ENCODE results near the gene TEC. TPM values are rescaled to one million over a fixed set of nuclear protein-coding genes. Genes with fewer than 3 reads are reported as not detected.

Gene TEC
- total and polyA plus RNA-seq, 9 donors, result 0.43 to 4.0 (median 1.4) TPM

- H3K27ac ChIP-seq, result no peak overlapping the region
- no peak for TF ChIP-seq POLR2A (IDR thresholded peaks at IDR 0.05)
- no peak for TF ChIP-seq EP300 (IDR thresholded peaks at IDR 0.05)
- TF ChIP-seq, protein P1, sequence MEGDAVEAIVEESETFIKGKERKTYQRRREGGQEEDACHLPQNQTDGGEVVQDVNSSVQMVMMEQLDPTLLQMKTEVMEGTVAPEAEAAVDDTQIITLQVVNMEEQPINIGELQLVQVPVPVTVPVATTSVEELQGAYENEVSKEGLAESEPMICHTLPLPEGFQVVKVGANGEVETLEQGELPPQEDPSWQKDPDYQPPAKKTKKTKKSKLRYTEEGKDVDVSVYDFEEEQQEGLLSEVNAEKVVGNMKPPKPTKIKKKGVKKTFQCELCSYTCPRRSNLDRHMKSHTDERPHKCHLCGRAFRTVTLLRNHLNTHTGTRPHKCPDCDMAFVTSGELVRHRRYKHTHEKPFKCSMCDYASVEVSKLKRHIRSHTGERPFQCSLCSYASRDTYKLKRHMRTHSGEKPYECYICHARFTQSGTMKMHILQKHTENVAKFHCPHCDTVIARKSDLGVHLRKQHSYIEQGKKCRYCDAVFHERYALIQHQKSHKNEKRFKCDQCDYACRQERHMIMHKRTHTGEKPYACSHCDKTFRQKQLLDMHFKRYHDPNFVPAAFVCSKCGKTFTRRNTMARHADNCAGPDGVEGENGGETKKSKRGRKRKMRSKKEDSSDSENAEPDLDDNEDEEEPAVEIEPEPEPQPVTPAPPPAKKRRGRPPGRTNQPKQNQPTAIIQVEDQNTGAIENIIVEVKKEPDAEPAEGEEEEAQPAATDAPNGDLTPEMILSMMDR (IDR thresholded peaks at IDR 0.05), result no peak
- H3K4me3 ChIP-seq, result no peak overlapping the region
- no peaks in the 10 kb centered on the region for H3K36me3 ChIP-seq
- no peak for DNase-seq
- H3K27me3 ChIP-seq, result no peaks in the 10 kb centered on the region
- intact Hi-C loops (cut with DNase I), result no loop called here
- no peaks in the 10 kb centered on the region for H3K9me3 ChIP-seq
- WGBS, 3 donors, result 78 to 84% (median 78%) methylated on average over 4 of the region's 4 CpGs
- no peaks in the 10 kb centered on the region for H3K4me1 ChIP-seq (ENCODE audit: insufficient read depth)
Observed at GRCh38 chr4:48178931-48179330, 90.7 kb downstream of the TEC start.

- Histone ChIP-seq H3K27ac (no peak overlapping the region), H3K4me1 (ENCODE audit: insufficient read depth) (no peaks in the 10 kb centered on the region), H3K27me3 (no peaks in the 10 kb centered on the region), H3K9me3 (no peaks in the 10 kb centered on the region), H3K36me3 (no peaks in the 10 kb centered on the region), H3K4me3 (no peak overlapping the region)
- DNase-seq, result no peak
- TF ChIP-seq EP300 (IDR thresholded peaks at IDR 0.05) (no peak), POLR2A (IDR thresholded peaks at IDR 0.05) (no peak)
- TF ChIP-seq, protein P1 (IDR thresholded peaks at IDR 0.05), result no peak
- intact Hi-C loops (cut with DNase I), result no loop called here
Observed at GRCh38 chr4:48175806-48176205, 93.8 kb downstream of the TEC start.

DNA sequence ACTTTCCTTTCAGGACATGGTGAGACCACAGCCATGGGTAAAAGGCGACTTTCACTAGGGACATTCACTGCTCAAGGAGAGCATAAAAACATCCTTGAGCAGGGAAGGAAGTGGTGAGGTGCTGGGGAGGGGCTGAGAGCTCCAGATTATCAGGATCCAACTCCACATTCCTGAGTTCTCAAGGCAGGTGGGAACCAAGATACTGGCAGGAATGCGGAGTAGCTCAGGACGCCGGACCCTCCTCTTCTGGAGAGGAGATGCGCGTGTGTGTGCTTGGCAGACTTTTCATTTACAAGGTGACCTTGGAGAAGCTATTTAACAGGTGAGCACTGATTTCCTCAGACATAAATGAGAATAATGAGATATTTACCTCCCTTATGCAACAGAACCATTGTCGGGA lies 94.3 kb downstream of the TEC start:
- Histone ChIP-seq H3K27ac (no peak overlapping the region), H3K4me1 (ENCODE audit: insufficient read depth) (no peaks in the 10 kb centered on the region), H3K36me3 (no peaks in the 10 kb centered on the region), H3K27me3 (no peaks in the 10 kb centered on the region), H3K4me3 (no peak overlapping the region), H3K9me3 (no peaks in the 10 kb centered on the region)
- WGBS, 3 donors, result 30 to 52% (median 50%) methylated on average over 7 of the region's 7 CpGs
- no peak for DNase-seq
- TF ChIP-seq, protein P1 (IDR thresholded peaks at IDR 0.05), result no peak
- TF ChIP-seq POLR2A (IDR thresholded peaks at IDR 0.05) (no peak), EP300 (IDR thresholded peaks at IDR 0.05) (no peak)
- intact Hi-C loops (cut with DNase I), result no loop called here

DNA sequence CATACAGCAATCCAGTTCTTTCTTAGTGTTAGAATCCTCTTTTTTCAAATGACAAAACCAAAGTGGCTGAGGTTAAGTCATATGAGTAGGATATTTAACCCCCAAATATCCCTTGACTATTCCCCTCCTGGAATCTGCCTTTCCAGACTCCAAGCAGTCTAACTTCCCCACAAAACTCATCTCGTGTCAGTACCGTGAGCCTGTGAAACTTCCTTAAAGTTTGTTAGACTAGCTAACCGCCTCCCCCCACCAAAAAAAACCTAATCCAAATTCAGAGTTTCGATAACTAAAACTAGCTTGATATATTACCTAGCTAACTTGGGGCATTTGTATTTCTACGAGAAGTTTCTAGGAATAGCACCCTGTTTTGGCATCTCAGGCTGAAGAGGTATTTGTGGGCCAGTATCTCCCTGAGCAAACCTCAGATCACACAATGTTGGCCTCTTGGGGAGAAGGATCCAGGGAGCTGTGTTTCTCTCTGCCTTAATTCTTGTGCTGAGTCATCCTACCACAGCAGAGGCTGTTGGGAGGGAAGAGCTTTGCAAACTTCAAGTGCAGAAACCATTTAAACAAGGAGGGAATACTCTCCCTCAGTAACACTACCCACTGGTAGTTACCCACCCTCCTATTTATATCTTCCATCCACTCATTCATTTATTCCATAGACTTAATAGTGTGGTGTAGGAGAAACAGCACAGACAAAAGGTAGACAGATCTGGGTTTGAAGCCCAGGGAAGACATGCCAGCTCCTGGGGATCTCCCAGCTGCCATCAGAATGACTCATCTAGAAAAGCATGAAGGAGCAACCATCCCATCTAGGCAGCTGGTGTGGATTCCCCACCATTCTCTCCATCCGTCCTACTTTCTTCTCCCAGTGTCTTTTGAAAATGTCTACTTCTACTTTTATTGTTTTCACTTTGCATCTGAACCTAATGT lies 96.3 kb downstream of the TEC start:
- TF ChIP-seq, protein P1 (IDR thresholded peaks at IDR 0.05), result no peak
- TF ChIP-seq POLR2A (IDR thresholded peaks at IDR 0.05) (no peak), EP300 (IDR thresholded peaks at IDR 0.05) (no peak)
- Histone ChIP-seq H3K27me3 (no peaks in the 10 kb centered on the region), H3K36me3 (no peaks in the 10 kb centered on the region), H3K4me3 (no peak overlapping the region), H3K4me1 (ENCODE audit: insufficient read depth) (no peaks in the 10 kb centered on the region), H3K9me3 (no peaks in the 10 kb centered on the region), H3K27ac (no peak overlapping the region)
- no peak for DNase-seq
- WGBS, 3 donors, result 80 to 83% (median 82%) methylated on average over 6 of the region's 6 CpGs
- intact Hi-C loops (cut with DNase I), result no loop called here
